Measurements from ENCODE around the gene CLMP.

CLMP gene

DNA sequence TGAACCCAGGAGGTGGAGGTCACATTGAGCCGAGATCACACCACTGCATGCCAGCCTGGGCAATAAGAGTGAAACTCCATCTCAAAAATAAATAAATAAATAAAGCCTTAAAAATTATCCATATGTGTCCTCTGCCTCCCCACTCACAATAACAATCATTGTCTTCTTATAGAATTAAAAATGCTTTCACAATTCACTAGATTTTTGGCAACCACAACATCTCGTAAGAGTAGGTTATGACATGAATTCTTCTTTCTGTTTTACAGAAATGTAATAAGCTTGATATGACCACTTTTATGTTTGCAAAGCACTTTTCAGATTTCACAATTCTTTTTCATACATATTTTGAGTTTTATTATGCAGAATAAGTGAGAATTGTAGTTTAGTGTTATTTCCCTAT, 78.6 kb downstream of the CLMP start:
- no peak overlapping the region for H3K23ac ChIP-seq (ENCODE audit: low read length in 2 of 2)
- H3K79me1 ChIP-seq (replicated peaks; ENCODE audit: low read length, poor library complexity, severe bottlenecking), result peaks cover 1% of the 10 kb centered on the region
- H2BK12ac ChIP-seq (ENCODE audit: low read length in 2 of 2), result no peak overlapping the region
- H3K4me2 ChIP-seq (ENCODE audit: low read length, poor library complexity, severe bottlenecking), result no peak overlapping the region
- H3K4me3 ChIP-seq (ENCODE audit: insufficient read depth in 1 of 2, low read depth in 1 of 2, low read length in 2 of 2), result no peak overlapping the region
- DNase-seq, result no peak
- no peak overlapping the region for H2AFZ ChIP-seq (ENCODE audit: low read depth, low read length)
- H3K27me3 ChIP-seq (ENCODE audit: control insufficient read depth in 1 of 2, insufficient read depth in 1 of 2, low read length in 2 of 2), result no peaks in the 10 kb centered on the region
- H4K91ac ChIP-seq (ENCODE audit: low read length), result no peak overlapping the region
- H2BK5ac ChIP-seq (ENCODE audit: low read depth, low read length, poor library complexity, severe bottlenecking), result no peak overlapping the region
- H3K18ac ChIP-seq (ENCODE audit: low read depth in 1 of 2, low read length in 2 of 2), result no peak overlapping the region
- no peak overlapping the region for H4K8ac ChIP-seq (ENCODE audit: low read length)
- 100% methylated on average over 1 of the region's 2 CpGs for WGBS
- no peak overlapping the region for H3K4ac ChIP-seq (ENCODE audit: low read depth in 1 of 2, low read length in 2 of 2)
- no peak overlapping the region for H2BK120ac ChIP-seq (ENCODE audit: low read depth, low read length)
- H3K36me3 ChIP-seq (ENCODE audit: control insufficient read depth in 1 of 2, insufficient read depth in 2 of 2, low read depth in 1 of 2, low read length in 2 of 2), result peaks cover 0 to 28% of the 10 kb centered on the region in 2 experiments
- H2BK15ac ChIP-seq (ENCODE audit: low read depth, poor library complexity, severe bottlenecking), result no peak overlapping the region
- H2AK5ac ChIP-seq (ENCODE audit: low read length, severe bottlenecking), result no peak overlapping the region
- peaks cover 9% of the 10 kb centered on the region for H3K9me3 ChIP-seq (ENCODE audit: control insufficient read depth, low read length)
- H3K27ac ChIP-seq (ENCODE audit: low read length, poor library complexity, severe bottlenecking), result no peak overlapping the region
- no peak overlapping the region for H3K14ac ChIP-seq (ENCODE audit: low read length in 2 of 2)
- H3K4me1 ChIP-seq (ENCODE audit: control insufficient read depth, insufficient read depth, low read depth, low read length), result no peaks in the 10 kb centered on the region
- no peak overlapping the region for H3K9ac ChIP-seq (ENCODE audit: low read length)

DNA sequence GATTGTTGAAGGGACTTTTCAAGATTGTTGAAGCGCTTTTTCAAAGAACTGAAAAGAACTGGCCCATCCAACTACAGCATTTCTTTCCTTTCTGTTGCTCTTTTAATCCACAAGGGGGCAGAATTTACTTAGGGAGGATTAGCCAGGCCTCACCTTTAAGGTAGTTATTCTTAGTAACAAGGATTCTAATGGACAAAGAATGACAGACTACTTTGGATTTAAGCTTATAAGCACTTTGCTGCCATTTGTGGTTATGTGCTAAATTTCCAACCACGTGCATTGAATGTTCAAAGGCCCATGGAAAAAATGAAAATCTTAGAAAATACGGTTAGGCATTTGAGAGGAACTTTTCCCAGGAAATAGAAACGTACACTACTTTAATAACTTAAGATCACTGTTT, 83.6 kb downstream of the CLMP start:
- Histone ChIP-seq H3K9ac (ENCODE audit: low read length) (peak overlapping the region; percentile 72), H3K23ac (ENCODE audit: low read length in 2 of 2) (no peak overlapping the region), H3K14ac (ENCODE audit: low read length in 2 of 2) (no peak overlapping the region), H3K4me2 (ENCODE audit: low read length, poor library complexity, severe bottlenecking) (no peak overlapping the region), H3K9me3 (ENCODE audit: control insufficient read depth, low read length) (peaks cover 9% of the 10 kb centered on the region), H3K4me3 (ENCODE audit: insufficient read depth in 1 of 2, low read depth in 1 of 2, low read length in 2 of 2) (no peak overlapping the region), H3K79me1 (replicated peaks; ENCODE audit: low read length, poor library complexity, severe bottlenecking) (no peaks in the 10 kb centered on the region), H3K27me3 (ENCODE audit: control insufficient read depth in 1 of 2, insufficient read depth in 1 of 2, low read length in 2 of 2) (no peaks in the 10 kb centered on the region), H3K36me3 (ENCODE audit: control insufficient read depth in 1 of 2, insufficient read depth in 2 of 2, low read depth in 1 of 2, low read length in 2 of 2) (peaks cover 0 to 49% of the 10 kb centered on the region in 2 experiments), H3K4ac (ENCODE audit: low read depth in 1 of 2, low read length in 2 of 2) (no peak overlapping the region), H2BK120ac (ENCODE audit: low read depth, low read length) (no peak overlapping the region), H4K91ac (ENCODE audit: low read length) (no peak overlapping the region), H4K8ac (ENCODE audit: low read length) (no peak overlapping the region), H3K4me1 (ENCODE audit: control insufficient read depth, insufficient read depth, low read depth, low read length) (no peaks in the 10 kb centered on the region), H3K18ac (ENCODE audit: low read depth in 1 of 2, low read length in 2 of 2) (no peak overlapping the region), H2AK5ac (ENCODE audit: low read length, severe bottlenecking) (no peak overlapping the region), H2BK12ac (ENCODE audit: low read length in 2 of 2) (no peak overlapping the region), H2AFZ (ENCODE audit: low read depth, low read length) (no peak overlapping the region), H2BK15ac (ENCODE audit: low read depth, poor library complexity, severe bottlenecking) (no peak overlapping the region), H2BK5ac (ENCODE audit: low read depth, low read length, poor library complexity, severe bottlenecking) (no peak overlapping the region), H3K27ac (ENCODE audit: low read length, poor library complexity, severe bottlenecking) (no peak overlapping the region)
- 0% methylated on average over 1 of the region's 4 CpGs for WGBS
- peak; percentile 64 for DNase-seq

DNA sequence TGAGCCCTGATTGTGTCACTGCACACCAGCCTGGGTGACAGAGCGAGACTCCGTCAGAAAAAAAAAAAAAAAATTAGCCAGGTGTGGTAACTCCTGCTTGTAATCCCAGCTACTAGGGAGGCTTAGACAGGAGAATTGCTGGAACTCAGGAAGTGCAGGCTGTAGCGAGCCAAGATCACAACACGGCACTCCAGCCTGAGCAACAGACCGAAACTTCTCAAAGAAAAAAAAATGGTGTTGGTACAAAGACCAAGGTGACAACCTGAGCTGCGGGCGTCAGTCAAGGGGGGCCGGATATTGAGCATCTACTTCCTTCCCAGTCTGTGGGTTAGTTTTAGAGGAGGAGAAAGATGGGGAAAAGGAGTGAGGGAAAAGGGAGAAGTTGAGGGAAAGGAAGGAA, 84.7 kb downstream of the CLMP start:
- H2BK12ac ChIP-seq (ENCODE audit: low read length in 2 of 2), result peak overlapping the region in 1 of 2 experiments; percentile 75
- no peak overlapping the region for H2BK15ac ChIP-seq (ENCODE audit: low read depth, poor library complexity, severe bottlenecking)
- no peak overlapping the region for H3K18ac ChIP-seq (ENCODE audit: low read depth in 1 of 2, low read length in 2 of 2)
- H3K4me1 ChIP-seq (ENCODE audit: control insufficient read depth, insufficient read depth, low read depth, low read length), result no peaks in the 10 kb centered on the region
- no peak overlapping the region for H3K4me3 ChIP-seq (ENCODE audit: insufficient read depth in 1 of 2, low read depth in 1 of 2, low read length in 2 of 2)
- H3K4ac ChIP-seq (ENCODE audit: low read depth in 1 of 2, low read length in 2 of 2), result no peak overlapping the region
- H3K14ac ChIP-seq (ENCODE audit: low read length in 2 of 2), result no peak overlapping the region
- H2BK5ac ChIP-seq (ENCODE audit: low read depth, low read length, poor library complexity, severe bottlenecking), result no peak overlapping the region
- no peak overlapping the region for H3K23ac ChIP-seq (ENCODE audit: low read length in 2 of 2)
- H4K8ac ChIP-seq (ENCODE audit: low read length), result no peak overlapping the region
- no peaks in the 10 kb centered on the region for H3K27me3 ChIP-seq (ENCODE audit: control insufficient read depth in 1 of 2, insufficient read depth in 1 of 2, low read length in 2 of 2)
- peaks cover 1% of the 10 kb centered on the region for H3K9me3 ChIP-seq (ENCODE audit: control insufficient read depth, low read length)
- H3K4me2 ChIP-seq (ENCODE audit: low read length, poor library complexity, severe bottlenecking), result no peak overlapping the region
- H2BK120ac ChIP-seq (ENCODE audit: low read depth, low read length), result no peak overlapping the region
- H3K36me3 ChIP-seq (ENCODE audit: control insufficient read depth in 1 of 2, insufficient read depth in 2 of 2, low read depth in 1 of 2, low read length in 2 of 2), result peaks cover 0 to 44% of the 10 kb centered on the region in 2 experiments
- DNase-seq, result no peak
- H2AK5ac ChIP-seq (ENCODE audit: low read length, severe bottlenecking), result no peak overlapping the region
- H4K91ac ChIP-seq (ENCODE audit: low read length), result no peak overlapping the region
- 95% methylated on average over 8 of the region's 8 CpGs for WGBS
- no peaks in the 10 kb centered on the region for H3K79me1 ChIP-seq (replicated peaks; ENCODE audit: low read length, poor library complexity, severe bottlenecking)
- no peak overlapping the region for H3K27ac ChIP-seq (ENCODE audit: low read length, poor library complexity, severe bottlenecking)
- peak overlapping the region; percentile 72 for H3K9ac ChIP-seq (ENCODE audit: low read length)
- no peak overlapping the region for H2AFZ ChIP-seq (ENCODE audit: low read depth, low read length)

DNA sequence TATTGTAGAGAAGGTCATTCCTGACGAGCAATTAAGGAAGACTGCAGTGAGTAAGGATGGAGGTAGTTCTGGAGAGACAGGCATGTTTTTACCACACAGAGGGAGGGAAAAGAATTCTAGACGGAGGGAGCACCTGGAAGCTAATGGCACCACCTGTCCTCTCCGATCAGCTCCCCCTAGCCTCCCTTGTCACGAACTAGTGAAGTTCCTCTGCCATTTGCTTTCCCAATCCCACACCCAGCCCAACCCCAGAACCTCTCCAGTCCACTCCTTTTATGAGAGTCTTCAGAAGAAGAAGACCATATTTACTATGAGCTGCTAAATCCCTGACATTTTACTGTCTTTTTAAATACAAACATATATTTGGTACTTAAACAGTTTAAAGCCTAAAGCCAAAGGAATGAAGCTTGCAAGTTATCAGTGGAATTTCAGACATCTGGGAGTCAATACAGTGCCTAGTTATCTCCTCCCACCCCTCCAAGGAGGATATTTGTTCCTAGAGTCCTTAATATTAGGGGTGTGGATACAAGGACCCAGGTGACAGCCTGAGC, 87.0 kb downstream of the CLMP start:
- no peak overlapping the region for H2BK15ac ChIP-seq (ENCODE audit: low read depth, poor library complexity, severe bottlenecking)
- no peak overlapping the region for H4K91ac ChIP-seq (ENCODE audit: low read length)
- H2AK5ac ChIP-seq (ENCODE audit: low read length, severe bottlenecking), result no peak overlapping the region
- no peak overlapping the region for H4K8ac ChIP-seq (ENCODE audit: low read length)
- peaks cover 0 to 33% of the 10 kb centered on the region in 2 experiments for H3K36me3 ChIP-seq (ENCODE audit: control insufficient read depth in 1 of 2, insufficient read depth in 2 of 2, low read depth in 1 of 2, low read length in 2 of 2)
- H3K9ac ChIP-seq (ENCODE audit: low read length), result peak overlapping the region; percentile 0
- H3K4me1 ChIP-seq (ENCODE audit: control insufficient read depth, insufficient read depth, low read depth, low read length), result no peaks in the 10 kb centered on the region
- H3K4ac ChIP-seq (ENCODE audit: low read depth in 1 of 2, low read length in 2 of 2), result no peak overlapping the region
- H3K4me3 ChIP-seq (ENCODE audit: insufficient read depth in 1 of 2, low read depth in 1 of 2, low read length in 2 of 2), result no peak overlapping the region
- no peaks in the 10 kb centered on the region for H3K27me3 ChIP-seq (ENCODE audit: control insufficient read depth in 1 of 2, insufficient read depth in 1 of 2, low read length in 2 of 2)
- no peaks in the 10 kb centered on the region for H3K9me3 ChIP-seq (ENCODE audit: control insufficient read depth, low read length)
- no peak overlapping the region for H3K18ac ChIP-seq (ENCODE audit: low read depth in 1 of 2, low read length in 2 of 2)
- no peak overlapping the region for H2BK5ac ChIP-seq (ENCODE audit: low read depth, low read length, poor library complexity, severe bottlenecking)
- H2AFZ ChIP-seq (ENCODE audit: low read depth, low read length), result no peak overlapping the region
- H3K4me2 ChIP-seq (ENCODE audit: low read length, poor library complexity, severe bottlenecking), result no peak overlapping the region
- no peak overlapping the region for H2BK120ac ChIP-seq (ENCODE audit: low read depth, low read length)
- H3K79me1 ChIP-seq (replicated peaks; ENCODE audit: low read length, poor library complexity, severe bottlenecking), result no peaks in the 10 kb centered on the region
- no peak overlapping the region for H3K14ac ChIP-seq (ENCODE audit: low read length in 2 of 2)
- no peak overlapping the region for H3K23ac ChIP-seq (ENCODE audit: low read length in 2 of 2)
- no peak overlapping the region for H2BK12ac ChIP-seq (ENCODE audit: low read length in 2 of 2)
- H3K27ac ChIP-seq (ENCODE audit: low read length, poor library complexity, severe bottlenecking), result no peak overlapping the region
- 96% methylated on average over 2 of the region's 4 CpGs for WGBS
- DNase-seq, result no peak
